AG20443 (cell line): ENCODE measurements around the gene CDH4.
"Not testable (repeated sequence)": the region's sequence is repeated elsewhere in the genome, so short reads cannot be mapped to it uniquely, and the experiment has no call there.

ENCODE experiments used
- DNase-seq: peaks from one replicate; pipeline ENCODE4 v3.0.0; 2012; ENCODE audit warnings: low spot score, mixed read lengths

CDH4 gene

GRCh38 chr20:61932199-61932592, 680.1 kb downstream of the CDH4 start:
- DNase-seq = no peak

- DNase-seq = no peak
These were observed 680.8 kb downstream of the CDH4 start for GRCh38 chr20:61932711-61933480.

- no peak for DNase-seq
These were observed 681.5 kb downstream of the CDH4 start for GRCh38 chr20:61933481-61933950.

- DNase-seq = no peak
These were observed 682.1 kb downstream of the CDH4 start for GRCh38 chr20:61933951-61934715.

GRCh38 chr20:61934716-61935530, 682.9 kb downstream of the CDH4 start:
- DNase-seq = no peak

- no peak for DNase-seq
These were observed 684.1 kb downstream of the CDH4 start for GRCh38 chr20:61935926-61936700.

GRCh38 chr20:61936701-61937131, 684.7 kb downstream of the CDH4 start:
- DNase-seq = no peak

GRCh38 chr20:61937146-61937962, 685.3 kb downstream of the CDH4 start:
- no peak for DNase-seq

GRCh38 chr20:61937963-61938838, 686.1 kb downstream of the CDH4 start:
- no peak for DNase-seq

- DNase-seq = no peak
These were observed 687.0 kb downstream of the CDH4 start for GRCh38 chr20:61938839-61939690.

- DNase-seq = no peak
These were observed 687.8 kb downstream of the CDH4 start for GRCh38 chr20:61939691-61940360.

GRCh38 chr20:61940491-61940890, 688.4 kb downstream of the CDH4 start:
- no peak for DNase-seq

GRCh38 chr20:61940976-61941720, 689.1 kb downstream of the CDH4 start:
- no peak for DNase-seq

GRCh38 chr20:61941721-61942405, 689.8 kb downstream of the CDH4 start:
- no peak for DNase-seq

- no peak for DNase-seq
These were observed 690.5 kb downstream of the CDH4 start for GRCh38 chr20:61942526-61942925.

GRCh38 chr20:61944967-61945366, 692.9 kb downstream of the CDH4 start:
- DNase-seq = not testable (repeated sequence)

GRCh38 chr20:61945495-61945894, 693.4 kb downstream of the CDH4 start:
- DNase-seq = not testable (repeated sequence)
